IPS DF 4.7 (cell line): Measurements from ENCODE around the gene MUC13.

Experiments used
- DNase-seq: peaks from one replicate; pipeline ENCODE4 v3.0.0-alpha.2; 2013; ENCODE audit warnings: low spot score; ENCODE audit errors: extremely low read depth

The MUC13 gene

GRCh38 chr3:124951511-124952281 lies 17.1 kb upstream of the MUC13 start:
- DNase-seq, result no peak

- DNase-seq, result no peak
Observed at GRCh38 chr3:124950026-124950425, 15.5 kb upstream of the MUC13 start.

- DNase-seq, result no peak
Observed at GRCh38 chr3:124942613-124943012, 8.1 kb upstream of the MUC13 start.

- no peak for DNase-seq
Observed at GRCh38 chr3:124941771-124942170, 7.2 kb upstream of the MUC13 start.

GRCh38 chr3:124939661-124940060 lies 5.1 kb upstream of the MUC13 start:
- no peak for DNase-seq

GRCh38 chr3:124938896-124939295 lies 4.3 kb upstream of the MUC13 start:
- DNase-seq, result no peak

- no peak for DNase-seq
Observed at GRCh38 chr3:124937049-124937448, 2.5 kb upstream of the MUC13 start.

GRCh38 chr3:124935794-124936542 lies 1.4 kb upstream of the MUC13 start:
- DNase-seq, result no peak

- DNase-seq, result no peak
Observed at GRCh38 chr3:124935264-124935663, 713 bp upstream of the MUC13 start.

GRCh38 chr3:124928333-124929202 lies 6.0 kb downstream of the MUC13 start:
- DNase-seq, result peak; percentile 28

GRCh38 chr3:124927574-124928045 lies 6.9 kb downstream of the MUC13 start:
- DNase-seq, result no peak

GRCh38 chr3:124926426-124927101 lies 8.0 kb downstream of the MUC13 start:
- DNase-seq, result no peak

- DNase-seq, result no peak
Observed at GRCh38 chr3:124924741-124925140, 9.8 kb downstream of the MUC13 start.

GRCh38 chr3:124923833-124924232 lies 10.7 kb downstream of the MUC13 start:
- DNase-seq, result no peak

- DNase-seq, result no peak
Observed at GRCh38 chr3:124920718-124921117, 13.8 kb downstream of the MUC13 start.

- DNase-seq, result no peak
Observed at GRCh38 chr3:124919756-124920155, 14.8 kb downstream of the MUC13 start.

- no peak for DNase-seq
Observed at GRCh38 chr3:124918524-124918923, 16.0 kb downstream of the MUC13 start.

- no peak for DNase-seq
Observed at GRCh38 chr3:124916837-124917409, 17.6 kb downstream of the MUC13 start.

- no peak for DNase-seq
Observed at GRCh38 chr3:124915254-124915653, 19.3 kb downstream of the MUC13 start.

- no peak for DNase-seq
Observed at GRCh38 chr3:124907957-124908356, 26.6 kb downstream of the MUC13 start.
